Mesendoderm (in vitro differentiated cells): ENCODE measurements around the gene ASCC2.

Source experiments
- DNase-seq: peaks from one replicate; pipeline ENCODE4 v3.0.0; 2013
- H2AK5ac ChIP-seq: 2 replicates; pipeline ENCODE4 v1.6.1; 2013; ENCODE audit warnings: low read length, inconsistent platforms
- H2BK120ac ChIP-seq: 2 replicates; pipeline ENCODE4 v1.6.1; 2013; ENCODE audit warnings: low read depth, mild to moderate bottlenecking, low read length, moderate library complexity, mixed read lengths
- H2BK15ac ChIP-seq: replicated peaks from 2 replicates; pipeline ENCODE4 v1.6.1; 2013; ENCODE audit warnings: low read depth, mild to moderate bottlenecking, moderate library complexity
- H2BK5ac ChIP-seq: 2 replicates; pipeline ENCODE4 v1.6.1; 2013; ENCODE audit warnings: low read length, inconsistent platforms
- H3K18ac ChIP-seq: 2 replicates; pipeline ENCODE4 v1.6.1; 2013; ENCODE audit warnings: mild to moderate bottlenecking, low read length, mixed read lengths
- H3K23ac ChIP-seq: one replicate; pipeline ENCODE4 v1.6.1; 2013; ENCODE audit warnings: low read length
- H3K27ac ChIP-seq: 2 replicates; pipeline ENCODE4 v1.5.1; 2013; ENCODE audit warnings: low read depth, mild to moderate bottlenecking, inconsistent platforms, low read length, moderate library complexity
- H3K27me3 ChIP-seq: 2 replicates; pipeline ENCODE4 v1.6.1; 2013; ENCODE audit warnings: low read length, control low read depth, mild to moderate bottlenecking, inconsistent platforms; ENCODE audit not compliant: insufficient read depth, poor library complexity
- H3K36me3 ChIP-seq: 2 replicates; pipeline ENCODE4 v1.6.1; 2013; ENCODE audit warnings: low read length, inconsistent platforms; ENCODE audit not compliant: control insufficient read depth, insufficient read depth
- H3K4ac ChIP-seq: one replicate; pipeline ENCODE4 v1.6.1; 2013; ENCODE audit warnings: low read depth, mild to moderate bottlenecking, low read length, moderate library complexity
- H3K4me1 ChIP-seq: 2 replicates; pipeline ENCODE4 v1.6.1; 2013; ENCODE audit warnings: low read depth, low read length, inconsistent platforms; ENCODE audit not compliant: control insufficient read depth
- H3K4me2 ChIP-seq: 2 replicates; pipeline ENCODE4 v1.6.1; 2013; ENCODE audit warnings: low read length
- H3K4me3 ChIP-seq: 2 replicates; pipeline ENCODE4 v1.5.1; 2013; ENCODE audit warnings: mild to moderate bottlenecking, low read length
- H3K56ac ChIP-seq: one replicate; pipeline ENCODE4 v1.6.1; 2013; ENCODE audit warnings: low read length
- H3K79me1 ChIP-seq: 2 replicates; pipeline ENCODE4 v1.6.1; 2013; ENCODE audit warnings: low read length, inconsistent platforms
- H3K79me2 ChIP-seq: 2 replicates; pipeline ENCODE4 v1.6.1; 2013; ENCODE audit warnings: mild to moderate bottlenecking, low read length; ENCODE audit not compliant: control insufficient read depth, insufficient read depth
- H3K9ac ChIP-seq: 2 replicates; pipeline ENCODE4 v1.6.1; 2013; ENCODE audit warnings: low read length, inconsistent platforms
- H4K5ac ChIP-seq: one replicate; pipeline ENCODE4 v1.6.1; 2013; ENCODE audit warnings: low read length
- H4K8ac ChIP-seq: one replicate; pipeline ENCODE4 v1.6.1; 2013; ENCODE audit warnings: low read depth, mild to moderate bottlenecking, control low read depth, low read length, moderate library complexity
- WGBS: extraction: QIAGEN DNeasy Blood & Tissue Kit; methylation state at CpG from one replicate; pipeline ENCODE4 v1.1.7; 2013; ENCODE audit warnings: low lambda C conversion rate, missing lambda C conversion rate; ENCODE audit not compliant: insufficient coverage; ENCODE audit errors: extremely low coverage; 5-methylcytosine and 5-hydroxymethylcytosine counted together

ASCC2 gene

GRCh38 chr22:29810216-29810615, 27.9 kb downstream of the ASCC2 start:
- Histone ChIP-seq H2BK15ac (no peak overlapping the region), H2BK120ac (no peak overlapping the region), H2AK5ac (no peak overlapping the region), H4K8ac (no peak overlapping the region), H3K56ac (no peak overlapping the region), H3K18ac (no peak overlapping the region), H3K4me2 (no peak overlapping the region), H3K23ac (no peak overlapping the region), H3K79me2 (no peaks in the 10 kb centered on the region), H2BK5ac (no peak overlapping the region), H3K36me3 (peaks cover 22% of the 10 kb centered on the region), H3K4me1 (no peaks in the 10 kb centered on the region), H3K27me3 (no peaks in the 10 kb centered on the region), H3K4me3 (no peak overlapping the region), H3K27ac (no peak overlapping the region), H4K5ac (no peak overlapping the region), H3K9ac (no peak overlapping the region), H3K79me1 (no peaks in the 10 kb centered on the region), H3K4ac (no peak overlapping the region)
- no CpG with 5 or more reads among the region's 2 CpGs for WGBS
- DNase-seq = no peak

GRCh38 chr22:29806196-29806595, 31.9 kb downstream of the ASCC2 start:
- H3K4me3 ChIP-seq = no peak overlapping the region
- no peak overlapping the region for H4K8ac ChIP-seq
- H3K79me2 ChIP-seq = no peaks in the 10 kb centered on the region
- no peaks in the 10 kb centered on the region for H3K79me1 ChIP-seq
- H2BK15ac ChIP-seq = no peak overlapping the region
- no peak overlapping the region for H3K18ac ChIP-seq
- peaks cover 10% of the 10 kb centered on the region for H3K36me3 ChIP-seq
- no peak overlapping the region for H3K4ac ChIP-seq
- H3K4me1 ChIP-seq = peaks cover 2% of the 10 kb centered on the region
- WGBS = no CpG with 5 or more reads among the region's 6 CpGs
- no peak overlapping the region for H3K27ac ChIP-seq
- no peak overlapping the region for H3K4me2 ChIP-seq
- DNase-seq = no peak
- H4K5ac ChIP-seq = no peak overlapping the region
- no peak overlapping the region for H2BK5ac ChIP-seq
- no peaks in the 10 kb centered on the region for H3K27me3 ChIP-seq
- no peak overlapping the region for H2BK120ac ChIP-seq
- no peak overlapping the region for H3K9ac ChIP-seq
- no peak overlapping the region for H2AK5ac ChIP-seq
- no peak overlapping the region for H3K23ac ChIP-seq
- H3K56ac ChIP-seq = no peak overlapping the region

GRCh38 chr22:29804985-29805384, 33.1 kb downstream of the ASCC2 start:
- WGBS = no CpG with 5 or more reads among the region's 2 CpGs
- DNase-seq = no peak
- H2BK120ac ChIP-seq = no peak overlapping the region
- H4K5ac ChIP-seq = no peak overlapping the region
- H3K4me2 ChIP-seq = no peak overlapping the region
- H2BK15ac ChIP-seq = no peak overlapping the region
- no peak overlapping the region for H3K27ac ChIP-seq
- peaks cover 2% of the 10 kb centered on the region for H3K4me1 ChIP-seq
- H3K9ac ChIP-seq = no peak overlapping the region
- no peak overlapping the region for H2BK5ac ChIP-seq
- H3K79me2 ChIP-seq = no peaks in the 10 kb centered on the region
- H3K36me3 ChIP-seq = peaks cover 11% of the 10 kb centered on the region
- H4K8ac ChIP-seq = no peak overlapping the region
- H3K4ac ChIP-seq = no peak overlapping the region
- H3K79me1 ChIP-seq = no peaks in the 10 kb centered on the region
- H2AK5ac ChIP-seq = no peak overlapping the region
- no peak overlapping the region for H3K56ac ChIP-seq
- H3K18ac ChIP-seq = no peak overlapping the region
- no peaks in the 10 kb centered on the region for H3K27me3 ChIP-seq
- H3K4me3 ChIP-seq = no peak overlapping the region
- no peak overlapping the region for H3K23ac ChIP-seq

- no peak overlapping the region for H2BK5ac ChIP-seq
- H3K56ac ChIP-seq = no peak overlapping the region
- no peak overlapping the region for H3K27ac ChIP-seq
- H3K4me1 ChIP-seq = peaks cover 2% of the 10 kb centered on the region
- H3K23ac ChIP-seq = no peak overlapping the region
- H4K5ac ChIP-seq = no peak overlapping the region
- no peak overlapping the region for H2BK15ac ChIP-seq
- H3K9ac ChIP-seq = no peak overlapping the region
- no peak overlapping the region for H3K4me2 ChIP-seq
- H3K27me3 ChIP-seq = no peaks in the 10 kb centered on the region
- WGBS = no CpG with 5 or more reads among the region's 2 CpGs
- peaks cover 21% of the 10 kb centered on the region for H3K36me3 ChIP-seq
- H2AK5ac ChIP-seq = no peak overlapping the region
- DNase-seq = no peak
- H3K4ac ChIP-seq = no peak overlapping the region
- H3K18ac ChIP-seq = no peak overlapping the region
- no peak overlapping the region for H2BK120ac ChIP-seq
- H3K79me2 ChIP-seq = no peaks in the 10 kb centered on the region
- H3K79me1 ChIP-seq = no peaks in the 10 kb centered on the region
- H3K4me3 ChIP-seq = no peak overlapping the region
- no peak overlapping the region for H4K8ac ChIP-seq
Observed at GRCh38 chr22:29803190-29803589, 34.9 kb downstream of the ASCC2 start.

GRCh38 chr22:29801796-29802195, 36.3 kb downstream of the ASCC2 start:
- H4K5ac ChIP-seq = no peak overlapping the region
- WGBS = no CpG with 5 or more reads among the region's 8 CpGs
- no peak overlapping the region for H3K27ac ChIP-seq

GRCh38 chr22:29801153-29801552, 36.9 kb downstream of the ASCC2 start:
- Histone ChIP-seq H3K27ac (no peak overlapping the region), H3K18ac (no peak overlapping the region), H2BK5ac (no peak overlapping the region), H3K56ac (no peak overlapping the region), H2AK5ac (no peak overlapping the region), H3K36me3 (peaks cover 17% of the 10 kb centered on the region), H3K79me2 (no peaks in the 10 kb centered on the region), H3K27me3 (no peaks in the 10 kb centered on the region), H3K9ac (no peak overlapping the region), H3K23ac (no peak overlapping the region), H4K5ac (no peak overlapping the region), H3K79me1 (no peaks in the 10 kb centered on the region), H3K4me2 (no peak overlapping the region), H3K4me3 (no peak overlapping the region), H2BK15ac (no peak overlapping the region), H3K4me1 (peaks cover 2% of the 10 kb centered on the region), H3K4ac (no peak overlapping the region), H4K8ac (no peak overlapping the region), H2BK120ac (no peak overlapping the region)
- peak; percentile 73 for DNase-seq
- no CpG with 5 or more reads among the region's 5 CpGs for WGBS

More at GRCh38 chr22:29801796-29802195, 36.3 kb downstream of the ASCC2 start:
- H4K8ac ChIP-seq = no peak overlapping the region
- H3K4me2 ChIP-seq = no peak overlapping the region
- no peak overlapping the region for H3K18ac ChIP-seq
- H3K56ac ChIP-seq = no peak overlapping the region
- no peaks in the 10 kb centered on the region for H3K79me2 ChIP-seq
- H3K79me1 ChIP-seq = no peaks in the 10 kb centered on the region
- no peak overlapping the region for H3K23ac ChIP-seq
- H2AK5ac ChIP-seq = no peak overlapping the region
- no peak overlapping the region for H2BK15ac ChIP-seq
- H3K4ac ChIP-seq = no peak overlapping the region
- H3K36me3 ChIP-seq = peaks cover 21% of the 10 kb centered on the region
- peaks cover 2% of the 10 kb centered on the region for H3K4me1 ChIP-seq
- no peak for DNase-seq
- H2BK120ac ChIP-seq = no peak overlapping the region
- no peak overlapping the region for H3K4me3 ChIP-seq
- H3K9ac ChIP-seq = no peak overlapping the region
- no peaks in the 10 kb centered on the region for H3K27me3 ChIP-seq
- no peak overlapping the region for H2BK5ac ChIP-seq
